NCI-H460 (cell line): Measurements from ENCODE around the gene IGBP1. TPM values are rescaled to one million over a fixed set of nuclear protein-coding genes. Genes with fewer than 3 reads are reported as not detected.
"Not testable (repeated sequence)": the region's sequence is repeated elsewhere in the genome, so short reads cannot be mapped to it uniquely, and the experiment has no call there.

ENCODE experiments used
- DNase-seq: peaks from one replicate; pipeline ENCODE4 v3.0.0-alpha.2; 2016; ENCODE audit warnings: low read depth; ENCODE audit errors: extremely low read depth
- polyA plus RNA-seq: library from polyadenylated mRNA; depleted of rRNA; stranded (reverse); fragments of >200 nt; gene quantifications from 2 replicates; pipeline ENCODE4 v1.2.3, GENCODE V29; 2014; cell fraction: nucleus; rRNA removed
- total RNA-seq: library from RNA; depleted of rRNA; stranded (reverse); fragments of >200 nt; shearing (Covaris generic); gene quantifications from 2 replicates; pipeline ENCODE4 v1.2.3, GENCODE V29; 2014; rRNA removed

IGBP1 gene
- total RNA-seq: 72.4 and 89.7 TPM in 2 replicates
- 36.3 and 37.5 TPM in 2 replicates for polyA plus RNA-seq

DNA sequence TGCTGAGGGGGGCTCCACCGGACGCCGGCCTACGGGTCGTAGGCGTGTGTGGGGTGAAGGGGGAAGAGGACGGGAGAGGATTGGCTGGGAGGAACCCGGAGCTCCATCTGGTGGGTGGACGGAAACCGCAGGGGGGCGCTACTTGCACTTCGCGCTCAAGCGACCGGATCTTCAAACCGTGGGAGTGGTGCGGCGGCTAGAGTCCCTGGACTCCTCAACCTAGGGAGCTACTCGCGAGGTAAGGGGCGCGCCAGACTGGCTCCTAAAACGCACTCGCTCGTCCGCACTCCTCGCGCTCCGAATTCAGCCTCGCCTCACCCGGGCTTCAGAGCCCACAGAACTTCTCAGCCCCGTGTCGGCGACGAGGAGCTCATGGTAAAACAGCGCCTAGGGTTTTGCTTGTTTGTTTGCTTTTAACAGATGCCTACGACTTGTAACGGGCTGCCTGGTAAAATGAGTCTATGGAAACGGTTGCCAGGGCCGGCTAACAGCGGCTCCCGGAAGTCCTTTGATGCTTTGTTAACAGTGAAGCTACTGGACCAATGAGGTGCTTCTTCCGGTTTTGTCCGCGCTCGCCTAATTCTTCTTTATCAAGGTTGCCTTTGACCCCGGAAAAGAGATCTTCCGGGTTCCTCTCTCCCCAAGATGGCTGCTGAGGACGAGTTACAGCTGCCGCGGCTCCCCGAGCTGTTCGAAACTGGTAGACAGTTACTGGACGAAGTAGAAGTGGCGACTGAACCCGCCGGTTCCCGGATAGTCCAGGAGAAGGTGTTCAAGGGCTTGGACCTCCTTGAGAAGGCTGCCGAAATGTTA, at the start of gene IGBP1:
IGBP1 (plus strand) TSS at position 145 of the 813 bp plus-strand sequence; CDS start at position 646, 501 bp downstream.
- DNase-seq: peak; percentile 90

DNA sequence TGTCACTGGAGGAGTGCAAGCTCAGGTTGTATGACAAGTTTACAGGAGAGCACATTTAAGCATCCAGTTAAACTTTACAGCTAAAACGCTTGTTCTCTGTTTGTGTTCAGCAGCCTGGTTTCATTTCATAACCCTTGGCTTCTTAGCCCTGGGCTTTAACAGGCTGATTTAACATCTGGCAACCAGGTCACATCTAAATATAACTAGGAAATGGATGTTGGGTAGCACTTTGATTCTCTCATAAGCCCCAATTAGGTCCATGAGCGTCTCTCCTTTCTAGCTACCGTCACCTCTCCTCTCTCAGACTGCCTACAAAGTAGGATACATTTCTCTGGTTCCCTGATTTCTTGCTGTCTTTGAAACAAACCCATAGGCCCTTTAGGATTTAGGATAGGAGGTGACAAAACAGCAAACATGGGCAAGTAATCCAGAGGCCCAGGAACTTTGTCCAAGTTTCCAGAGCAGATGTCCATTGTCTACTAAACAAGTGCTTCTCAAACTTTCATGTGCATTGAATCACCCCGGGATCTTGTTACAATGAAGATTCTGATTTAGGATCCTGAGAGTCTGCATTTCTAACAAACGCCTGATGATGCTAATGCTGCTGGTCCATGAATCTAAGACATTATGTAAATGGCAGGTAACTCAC, 48.5 kb upstream of the IGBP1 start:
- no peak for DNase-seq

GRCh38 chrX:70087857-70088630, 45.2 kb upstream of the IGBP1 start:
- DNase-seq: no peak

DNA sequence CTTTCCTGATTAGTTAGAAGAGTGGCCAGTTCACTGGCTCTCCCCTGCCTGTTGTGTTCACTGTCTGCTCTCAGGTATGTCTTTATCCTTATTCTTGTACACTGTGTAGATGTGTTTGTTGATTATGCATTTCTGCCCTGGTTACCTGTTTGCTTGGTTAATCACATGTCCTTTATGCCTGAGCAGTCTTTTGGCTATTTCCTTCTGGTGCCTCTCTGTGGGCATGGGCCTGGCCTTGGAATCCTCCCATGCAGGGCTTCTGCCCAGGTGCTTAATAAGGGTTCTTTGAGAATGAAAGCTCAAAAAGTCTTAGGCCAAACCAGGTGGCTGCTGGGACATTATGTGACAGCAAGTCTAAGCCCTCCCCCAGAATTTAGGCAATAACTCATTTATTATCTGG, 44.5 kb upstream of the IGBP1 start:
- no peak for DNase-seq

GRCh38 chrX:70089604-70090297, 43.5 kb upstream of the IGBP1 start:
- DNase-seq: no peak

DNA sequence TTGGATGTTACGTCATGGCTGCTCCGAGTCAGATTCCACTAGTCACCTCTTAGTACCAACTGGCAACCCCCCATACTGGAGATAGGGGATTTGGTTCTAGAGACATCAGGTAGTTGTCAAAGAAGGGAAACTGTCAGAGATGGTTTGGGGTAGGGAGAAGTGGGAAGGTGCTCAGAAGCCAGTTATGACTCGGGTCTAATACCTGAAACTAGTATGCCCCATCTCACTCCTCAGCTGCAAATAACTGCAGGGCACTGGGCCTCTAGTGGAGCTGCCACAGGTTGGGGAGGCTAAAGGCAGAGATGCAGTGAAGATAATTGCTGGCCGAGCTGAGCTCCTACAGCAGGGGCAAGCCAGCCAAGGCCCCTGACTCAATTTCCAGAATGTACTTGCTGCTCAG, 41.0 kb upstream of the IGBP1 start:
- DNase-seq: no peak

DNA sequence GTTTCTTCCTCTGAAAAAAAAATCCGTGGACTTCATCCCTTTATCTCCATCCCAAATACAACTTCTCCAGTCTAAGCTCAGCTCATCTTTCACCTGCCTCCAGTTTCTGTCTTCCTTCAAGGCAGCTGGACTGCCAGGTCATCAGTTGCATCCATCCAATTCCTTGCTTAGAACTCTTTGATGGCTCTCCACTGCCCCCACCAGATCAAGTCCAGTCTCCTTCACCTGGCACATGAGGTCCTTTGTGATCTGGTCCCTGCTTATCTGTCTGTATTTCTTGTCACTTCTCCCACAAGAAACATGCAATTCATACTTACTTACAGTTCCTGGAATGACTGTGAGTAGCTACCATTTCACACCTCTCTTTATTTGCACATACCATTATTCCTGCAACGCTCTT, 37.2 kb upstream of the IGBP1 start:
- no peak for DNase-seq

- no peak for DNase-seq
Observed at GRCh38 chrX:70105229-70105628, 28.0 kb upstream of the IGBP1 start.

- not testable (repeated sequence) for DNase-seq
Observed at GRCh38 chrX:70111436-70112026, 21.7 kb upstream of the IGBP1 start.

DNA sequence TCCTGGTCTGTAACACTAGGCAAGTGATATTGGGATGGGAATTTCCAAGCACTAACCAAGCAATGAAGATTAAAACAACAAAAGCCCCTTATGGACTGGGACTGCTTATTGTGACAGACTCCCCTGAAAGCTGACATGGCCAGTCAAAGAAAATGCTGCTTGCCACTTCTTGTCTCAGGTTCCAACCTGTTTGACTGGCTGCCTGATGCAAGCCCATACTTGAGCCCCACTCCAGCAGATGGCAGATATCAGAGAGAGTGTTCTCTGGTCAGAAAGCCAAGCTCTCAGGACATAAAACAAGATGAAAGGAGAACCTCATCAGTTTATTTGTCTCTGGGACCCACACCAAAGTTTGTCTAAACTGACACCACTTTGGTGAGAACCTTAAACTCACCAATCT, 15.5 kb upstream of the IGBP1 start:
- DNase-seq: no peak

- not testable (repeated sequence) for DNase-seq
Observed at GRCh38 chrX:70123014-70123413, 10.2 kb upstream of the IGBP1 start.

GRCh38 chrX:70124678-70125077, 8.6 kb upstream of the IGBP1 start:
- no peak for DNase-seq

DNA sequence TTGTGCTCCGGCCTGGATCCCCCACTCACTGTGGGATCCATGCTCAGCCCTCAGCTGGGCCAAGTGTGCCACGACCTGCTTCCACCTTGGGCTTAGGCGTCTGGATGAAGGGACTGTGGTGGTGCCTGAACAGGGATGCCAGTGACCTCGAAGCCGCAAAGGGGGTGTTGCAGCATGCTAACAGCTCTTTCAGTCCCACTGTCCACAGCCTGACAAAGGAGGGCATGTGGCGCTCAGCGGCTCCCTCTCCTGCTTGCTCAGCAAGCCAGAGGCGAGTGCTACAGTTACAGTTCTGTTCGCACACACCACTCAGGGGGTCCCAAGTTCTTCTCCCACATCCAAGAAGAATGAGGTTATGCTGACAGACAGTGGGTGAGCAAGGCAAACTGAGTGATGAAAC, 5.2 kb upstream of the IGBP1 start:
- DNase-seq: no peak

DNA sequence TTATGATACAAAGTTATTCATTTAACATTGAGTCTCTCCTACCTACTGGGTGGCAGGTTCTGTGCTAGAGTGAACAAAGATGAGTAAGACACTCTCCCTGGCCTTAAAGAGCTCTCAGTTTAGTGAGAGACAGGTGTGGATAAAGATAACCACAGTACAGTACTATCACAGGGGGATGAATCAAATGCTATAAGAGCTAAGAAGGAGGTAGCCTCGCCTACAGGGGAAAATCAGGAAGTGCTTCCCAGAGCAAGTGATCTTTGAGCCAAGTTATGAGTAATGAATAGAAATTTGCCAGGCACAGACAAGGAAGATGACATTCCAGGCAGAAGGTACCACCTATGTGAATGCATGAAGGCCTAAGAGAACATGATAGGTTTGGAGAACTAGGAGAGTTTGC, 3.4 kb upstream of the IGBP1 start:
- DNase-seq: no peak

DNA sequence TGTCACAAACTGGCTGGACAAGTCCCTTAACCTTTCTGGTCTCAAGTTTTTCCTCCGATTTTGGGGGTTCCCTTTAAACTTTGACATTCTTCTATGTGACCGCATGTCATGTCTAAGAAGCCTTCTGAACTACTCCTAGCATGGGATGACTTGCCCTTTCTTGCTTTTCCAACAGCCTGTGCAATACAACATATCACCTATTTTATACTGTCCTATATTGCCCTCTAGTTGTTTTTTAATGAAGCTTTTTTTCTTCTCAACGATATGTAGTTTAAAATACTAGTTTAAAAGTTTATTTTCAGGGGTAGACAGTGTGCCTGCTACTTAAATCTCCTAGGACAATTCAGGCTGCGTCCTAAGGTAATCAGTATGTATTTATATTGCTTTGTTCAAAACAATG, 1.0 kb upstream of the IGBP1 start:
- peak; percentile 24 for DNase-seq

DNA sequence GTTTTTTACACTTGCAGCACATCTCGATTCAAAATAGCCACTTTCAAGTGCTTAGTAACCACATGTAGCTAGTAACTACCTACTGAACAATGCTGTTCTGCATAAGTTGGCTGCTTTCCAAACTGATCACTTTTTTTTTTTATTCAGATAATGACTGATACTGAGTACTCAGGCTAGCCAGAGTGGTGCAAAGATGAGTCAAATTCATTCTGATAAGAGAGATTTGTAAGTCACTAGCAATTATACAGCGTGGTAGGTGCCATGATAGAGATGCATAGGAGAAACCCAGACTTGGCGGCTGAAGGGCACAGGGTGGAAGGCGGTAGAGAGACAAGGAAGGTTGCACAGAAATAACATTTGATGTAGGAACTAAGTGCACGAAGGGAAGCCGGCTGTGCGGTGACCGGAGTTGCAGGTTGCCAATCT, 357 bp upstream of the IGBP1 start:
- DNase-seq: peak; percentile 4

- DNase-seq: no peak
Observed at GRCh38 chrX:70134116-70134477, 850 bp downstream of the IGBP1 start.

GRCh38 chrX:70138622-70139021, 5.4 kb downstream of the IGBP1 start:
- no peak for DNase-seq

- DNase-seq: no peak
Observed at GRCh38 chrX:70139736-70140135, 6.5 kb downstream of the IGBP1 start.

- no peak for DNase-seq
Observed at GRCh38 chrX:70141373-70141772, 8.1 kb downstream of the IGBP1 start.
